Astrocyte (in vitro differentiated cells and primary cell): Measurements from ENCODE around the gene RDM1.

Experiments
- CTCF ChIP-seq: IDR thresholded peaks from 2 replicates; pipeline ENCODE4 v1.5.1; 2011; ENCODE audit warnings: low read depth, mild to moderate bottlenecking, inconsistent platforms, low read length, moderate library complexity; ENCODE audit not compliant: insufficient read depth
- EZH2 ChIP-seq: IDR thresholded peaks from 2 replicates; pipeline ENCODE4 v1.6.1; 2012; ENCODE audit warnings: mild to moderate bottlenecking, low read length, inconsistent platforms; ENCODE audit not compliant: insufficient read depth

- no peak for TF ChIP-seq CTCF
- TF ChIP-seq EZH2, result no peak
Measured at GRCh38 chr17:35913609-35914008, 17.0 kb downstream of the RDM1 start.
